Breast epithelium (tissue), 3 donors: ENCODE results near the gene MYOF.

Source experiments
- CTCF ChIP-seq, 3 donors: fragments of 450-650 bp; IDR thresholded peaks; one replicate each; pipeline ENCODE4 v1.5.1; 2016 to 2017; ENCODE audit warnings: antibody characterized with exemption in 3 of 3, mild to moderate bottlenecking in 3 of 3, moderate library complexity in 3 of 3
- POLR2A ChIP-seq: fragments of 450-650 bp; IDR thresholded peaks from one replicate; pipeline ENCODE4 v1.6.1; 2016; ENCODE audit warnings: antibody characterized with exemption, mild to moderate bottlenecking, moderate library complexity

GRCh38 chr10:93505075-93505474 is 22.9 kb upstream of the MYOF start:
- TF ChIP-seq CTCF (IDR thresholded peaks at IDR 0.05) (no peak), POLR2A (no peak)
